GM12878 (cell line): ENCODE measurements around the gene DHX34.

Experiments used
- CTCF ChIP-seq, 3 experiments: IDR thresholded peaks in 2 of 3; conservative IDR thresholded peaks in 1 of 3; 2 replicates each; pipeline ENCODE4 v1.5.1; 2011; ENCODE audit warnings: low read depth in 3 of 3, low read length in 3 of 3, mild to moderate bottlenecking in 3 of 3, control low read depth in 2 of 3, moderate library complexity in 2 of 3, inconsistent platforms in 1 of 3, mixed read lengths in 1 of 3; ENCODE audit not compliant: control insufficient read depth in 2 of 3, insufficient read depth in 1 of 3; ENCODE audit errors: extremely low read depth in 1 of 3
- FOXM1 ChIP-seq: IDR thresholded peaks from 2 replicates; pipeline ENCODE4 v1.6.1; 2012; ENCODE audit warnings: low read depth, mild to moderate bottlenecking, inconsistent platforms, low read length, moderate library complexity
- NFXL1 ChIP-seq: fragments of 450-650 bp; IDR thresholded peaks from 2 replicates; pipeline ENCODE4 v1.6.1; 2017; ENCODE audit warnings: antibody characterized with exemption, mild to moderate bottlenecking, borderline replicate concordance
- TF ChIP-seq, protein P1 (sequence below): IDR thresholded peaks from 2 replicates; pipeline ENCODE4 v1.6.1; 2012; ENCODE audit warnings: mild to moderate bottlenecking, low read depth, low read length

- TF ChIP-seq FOXM1 (no peak), NFXL1 (no peak), CTCF (IDR thresholded peaks at IDR 0.05 in 2 of 3, conservative IDR thresholded peaks at IDR 0.05 in 1 of 3; ENCODE audit: control insufficient read depth in 2 of 3, extremely low read depth in 1 of 3, insufficient read depth in 1 of 3, low read depth in 3 of 3, low read length in 3 of 3) (no peak)
- TF ChIP-seq, protein P1, sequence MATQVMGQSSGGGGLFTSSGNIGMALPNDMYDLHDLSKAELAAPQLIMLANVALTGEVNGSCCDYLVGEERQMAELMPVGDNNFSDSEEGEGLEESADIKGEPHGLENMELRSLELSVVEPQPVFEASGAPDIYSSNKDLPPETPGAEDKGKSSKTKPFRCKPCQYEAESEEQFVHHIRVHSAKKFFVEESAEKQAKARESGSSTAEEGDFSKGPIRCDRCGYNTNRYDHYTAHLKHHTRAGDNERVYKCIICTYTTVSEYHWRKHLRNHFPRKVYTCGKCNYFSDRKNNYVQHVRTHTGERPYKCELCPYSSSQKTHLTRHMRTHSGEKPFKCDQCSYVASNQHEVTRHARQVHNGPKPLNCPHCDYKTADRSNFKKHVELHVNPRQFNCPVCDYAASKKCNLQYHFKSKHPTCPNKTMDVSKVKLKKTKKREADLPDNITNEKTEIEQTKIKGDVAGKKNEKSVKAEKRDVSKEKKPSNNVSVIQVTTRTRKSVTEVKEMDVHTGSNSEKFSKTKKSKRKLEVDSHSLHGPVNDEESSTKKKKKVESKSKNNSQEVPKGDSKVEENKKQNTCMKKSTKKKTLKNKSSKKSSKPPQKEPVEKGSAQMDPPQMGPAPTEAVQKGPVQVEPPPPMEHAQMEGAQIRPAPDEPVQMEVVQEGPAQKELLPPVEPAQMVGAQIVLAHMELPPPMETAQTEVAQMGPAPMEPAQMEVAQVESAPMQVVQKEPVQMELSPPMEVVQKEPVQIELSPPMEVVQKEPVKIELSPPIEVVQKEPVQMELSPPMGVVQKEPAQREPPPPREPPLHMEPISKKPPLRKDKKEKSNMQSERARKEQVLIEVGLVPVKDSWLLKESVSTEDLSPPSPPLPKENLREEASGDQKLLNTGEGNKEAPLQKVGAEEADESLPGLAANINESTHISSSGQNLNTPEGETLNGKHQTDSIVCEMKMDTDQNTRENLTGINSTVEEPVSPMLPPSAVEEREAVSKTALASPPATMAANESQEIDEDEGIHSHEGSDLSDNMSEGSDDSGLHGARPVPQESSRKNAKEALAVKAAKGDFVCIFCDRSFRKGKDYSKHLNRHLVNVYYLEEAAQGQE = no peak
Observed at GRCh38 chr19:47381653-47382279, 32.7 kb downstream of the DHX34 start.
